Measurements from ENCODE around the gene PRIM1.

The PRIM1 gene

GRCh38 chr12:56781726-56782125, 29.6 kb upstream of the PRIM1 start:
- TF ChIP-seq OSR1 (CRISPR knock-in tag; IDR thresholded peaks at IDR 0.05): no peak
- no peak for TF ChIP-seq CSDC2 (CRISPR knock-in tag; IDR thresholded peaks at IDR 0.05)
- TF ChIP-seq POU6F1 (CRISPR knock-in tag; IDR thresholded peaks at IDR 0.05; ENCODE audit: borderline replicate concordance, low read depth): no peak
- TF ChIP-seq ZFP3 (CRISPR knock-in tag; IDR thresholded peaks at IDR 0.05): no peak
- no peak for TF ChIP-seq PATZ1 (CRISPR knock-in tag; IDR thresholded peaks at IDR 0.05; ENCODE audit: borderline replicate concordance)
- TF ChIP-seq TCF4 (CRISPR knock-in tag; IDR thresholded peaks at IDR 0.05; ENCODE audit: borderline replicate concordance): no peak
- TF ChIP-seq ZFP30 (CRISPR knock-in tag; IDR thresholded peaks at IDR 0.05): no peak
- TF ChIP-seq ZNF8 (CRISPR knock-in tag; IDR thresholded peaks at IDR 0.05): no peak
- ATAC-seq: no peak

- ATAC-seq: no peak
- TF ChIP-seq GLIS3 (CRISPR knock-in tag; IDR thresholded peaks at IDR 0.05) (no peak), ZFP30 (CRISPR knock-in tag; IDR thresholded peaks at IDR 0.05) (no peak), POU6F1 (CRISPR knock-in tag; IDR thresholded peaks at IDR 0.05; ENCODE audit: borderline replicate concordance, low read depth) (no peak), RARB (CRISPR knock-in tag; IDR thresholded peaks at IDR 0.05) (no peak), ARNTL (CRISPR knock-in tag; IDR thresholded peaks at IDR 0.05; ENCODE audit: borderline replicate concordance, low read depth) (no peak), PATZ1 (CRISPR knock-in tag; IDR thresholded peaks at IDR 0.05; ENCODE audit: borderline replicate concordance) (no peak), TSHZ2 (CRISPR knock-in tag; IDR thresholded peaks at IDR 0.05) (no peak)
These were observed 26.6 kb upstream of the PRIM1 start for GRCh38 chr12:56778756-56779155.

GRCh38 chr12:56776654-56777053, 24.5 kb upstream of the PRIM1 start:
- TF ChIP-seq CSRNP3 (CRISPR knock-in tag; IDR thresholded peaks at IDR 0.05) (no peak), ZNF8 (CRISPR knock-in tag; IDR thresholded peaks at IDR 0.05) (peak; percentile 77)
- no peak for ATAC-seq

- ATAC-seq: no peak
- no peak for TF ChIP-seq PATZ1 (CRISPR knock-in tag; IDR thresholded peaks at IDR 0.05; ENCODE audit: borderline replicate concordance)
- no peak for TF ChIP-seq ISL1 (CRISPR knock-in tag; IDR thresholded peaks at IDR 0.05)
- no peak for TF ChIP-seq ARNTL (CRISPR knock-in tag; IDR thresholded peaks at IDR 0.05; ENCODE audit: borderline replicate concordance, low read depth)
- TF ChIP-seq ZNF565 (CRISPR knock-in tag; conservative IDR thresholded peaks at IDR 0.05; ENCODE audit: low read depth): no peak
- no peak for TF ChIP-seq PPARA (CRISPR knock-in tag; IDR thresholded peaks at IDR 0.05; ENCODE audit: borderline replicate concordance)
- no peak for TF ChIP-seq ZC3H10 (CRISPR knock-in tag; IDR thresholded peaks at IDR 0.05)
- no peak for TF ChIP-seq CREB5 (CRISPR knock-in tag; IDR thresholded peaks at IDR 0.05; ENCODE audit: low read depth)
- no peak for TF ChIP-seq TCF4 (CRISPR knock-in tag; IDR thresholded peaks at IDR 0.05; ENCODE audit: borderline replicate concordance)
- TF ChIP-seq ZFP3 (CRISPR knock-in tag; IDR thresholded peaks at IDR 0.05): no peak
- no peak for TF ChIP-seq ESRRG (CRISPR knock-in tag; IDR thresholded peaks at IDR 0.05)
- no peak for TF ChIP-seq GLIS3 (CRISPR knock-in tag; IDR thresholded peaks at IDR 0.05)
- no peak for TF ChIP-seq ZFP30 (CRISPR knock-in tag; IDR thresholded peaks at IDR 0.05)
- TF ChIP-seq ZNF8 (CRISPR knock-in tag; IDR thresholded peaks at IDR 0.05): no peak
These were observed 23.5 kb upstream of the PRIM1 start for GRCh38 chr12:56775638-56776037.
